PFSK-1 (cell line): Measurements from ENCODE around the gene MICU1.

Source experiments
- POLR2AphosphoS5 ChIP-seq: IDR thresholded peaks from 2 replicates; pipeline ENCODE4 v1.6.1; 2012; ENCODE audit warnings: low read depth, mild to moderate bottlenecking, control low read depth, low read length, moderate library complexity
- REST ChIP-seq, 2 experiments: IDR thresholded peaks; 2 replicates each; pipeline versions ENCODE4 v1.6.1 to v1.8.0; 2011 to 2012; ENCODE audit warnings: low read depth in 2 of 2, low read length in 2 of 2, control low read depth in 1 of 2, inconsistent platforms in 1 of 2, mild to moderate bottlenecking in 1 of 2, moderate library complexity in 1 of 2; ENCODE audit not compliant: insufficient read depth in 1 of 2

GRCh38 chr10:72525689-72526088 is 100.2 kb downstream of the MICU1 start:
- TF ChIP-seq POLR2AphosphoS5 (no peak), REST (IDR thresholded peaks at IDR 0.05; ENCODE audit: insufficient read depth in 1 of 2, low read depth in 2 of 2, low read length in 2 of 2) (no peak)
